HEK293 (cell line): ENCODE measurements around the gene NUDT8.

Experiments used
- CTCF ChIA-PET: fragments of 350-600 bp; formaldehyde crosslinking; extraction: SDS; loops from one replicate; lab custom pipeline; 2021; ENCODE audit warnings: antibody characterized with exemption; lab: Yijun Ruan, JAX
- POLR2A ChIA-PET: fragments of 300-600 bp; formaldehyde crosslinking; extraction: SDS; loops from one replicate; lab custom pipeline; 2020; ENCODE audit warnings: antibody characterized with exemption, inconsistent platforms; lab: Yijun Ruan, JAX
- H3K27ac ChIP-seq: fragments of 200-500 bp; sonication (Bioruptor generic); 2 replicates; pipeline ENCODE4 v1.5.1; 2014; ENCODE audit warnings: low read depth, low read length, control low read depth, inconsistent platforms; ENCODE audit errors: extremely low read depth
- H3K36me3 ChIP-seq, 2 experiments: fragments of 200-500 bp in 1 of 2; sonication (Bioruptor generic) in 1 of 2; 1 replicate in 1 of 2; 2 replicates in 1 of 2; pipeline ENCODE4 v1.5.1; 2014 to 2017; ENCODE audit warnings: inconsistent platforms in 2 of 2, low read length in 2 of 2; ENCODE audit not compliant: control insufficient read depth in 2 of 2, insufficient read depth in 1 of 2
- H3K4me1 ChIP-seq: fragments of 200-500 bp; sonication (Bioruptor generic); 2 replicates; pipeline ENCODE4 v1.5.1; 2014; ENCODE audit warnings: mild to moderate bottlenecking, low read length, inconsistent platforms; ENCODE audit not compliant: control insufficient read depth, insufficient read depth
- H3K4me3 ChIP-seq: 2 replicates; pipeline ENCODE4 v1.5.1; 2011; ENCODE audit warnings: low read depth, mild to moderate bottlenecking, control low read depth, low read length, moderate library complexity
- H3K9me3 ChIP-seq: fragments of 200-500 bp; sonication (Bioruptor generic); 2 replicates; pipeline ENCODE4 v1.5.1; 2014; ENCODE audit warnings: low read depth, low read length, inconsistent platforms; ENCODE audit not compliant: control insufficient read depth, insufficient read depth
- CTCF ChIP-seq: fragments of 450-650 bp; formaldehyde crosslinking; IDR thresholded peaks from 2 replicates; pipeline ENCODE4 v1.5.1; 2016; ENCODE audit warnings: missing biosample characterization, missing genetic modification characterization
- HOXC10 ChIP-seq: sonication (generic); formaldehyde crosslinking; IDR thresholded peaks from 2 replicates; pipeline ENCODE4 v1.8.1; 2023; ENCODE audit warnings: mild to moderate bottlenecking, missing genetic modification reagents
- KLF17 ChIP-seq: fragments of 450-650 bp; formaldehyde crosslinking; IDR thresholded peaks from 2 replicates; pipeline ENCODE4 v1.5.1; 2016; ENCODE audit warnings: missing biosample characterization, missing genetic modification characterization
- MZF1 ChIP-seq: fragments of 450-650 bp; formaldehyde crosslinking; IDR thresholded peaks from 2 replicates; pipeline ENCODE4 v1.5.1; 2017; ENCODE audit warnings: missing biosample characterization, missing genetic modification characterization, borderline replicate concordance
- ZBTB21 ChIP-seq: fragments of 450-650 bp; formaldehyde crosslinking; IDR thresholded peaks from 2 replicates; pipeline ENCODE4 v1.5.1; 2017; ENCODE audit warnings: missing biosample characterization, missing genetic modification characterization
- ZNF112 ChIP-seq: fragments of 450-650 bp; formaldehyde crosslinking; IDR thresholded peaks from 2 replicates; pipeline ENCODE4 v1.5.0; 2017; ENCODE audit warnings: missing biosample characterization, missing genetic modification characterization
- ZNF114 ChIP-seq: fragments of 450-650 bp; formaldehyde crosslinking; IDR thresholded peaks from 2 replicates; pipeline ENCODE4 v1.5.0; 2017; ENCODE audit warnings: missing biosample characterization, missing genetic modification characterization
- ZNF148 ChIP-seq: fragments of 450-650 bp; formaldehyde crosslinking; IDR thresholded peaks from 2 replicates; pipeline ENCODE4 v1.5.0; 2017; ENCODE audit warnings: missing biosample characterization, missing genetic modification characterization, borderline replicate concordance
- ZNF239 ChIP-seq: fragments of 450-650 bp; formaldehyde crosslinking; IDR thresholded peaks from 2 replicates; pipeline ENCODE4 v1.5.1; 2016; ENCODE audit warnings: missing biosample characterization, missing genetic modification characterization
- ZNF274 ChIP-seq, 2 experiments: fragments of 200-500 bp in 1 of 2; fragments of 450-650 bp in 1 of 2; sonication (Bioruptor generic) in 1 of 2; formaldehyde crosslinking in 1 of 2; IDR thresholded peaks; 2 replicates each; pipeline versions ENCODE4 v1.5.1 to v1.6.1; 2014 to 2016; ENCODE audit warnings: borderline replicate concordance in 1 of 2, inconsistent platforms in 1 of 2, low read length in 1 of 2, missing biosample characterization in 1 of 2, missing genetic modification characterization in 1 of 2
- ZNF341 ChIP-seq: fragments of 450-650 bp; formaldehyde crosslinking; IDR thresholded peaks from 2 replicates; pipeline ENCODE4; 2016; ENCODE audit warnings: low read depth, missing biosample characterization, missing genetic modification characterization
- ZNF354C ChIP-seq: fragments of 450-650 bp; formaldehyde crosslinking; IDR thresholded peaks from 2 replicates; pipeline ENCODE4 v1.5.1; 2016; ENCODE audit warnings: missing biosample characterization, missing genetic modification characterization, low read depth, borderline replicate concordance
- ZNF394 ChIP-seq: fragments of 450-650 bp; formaldehyde crosslinking; IDR thresholded peaks from 2 replicates; pipeline ENCODE4 v1.5.1; 2016; ENCODE audit warnings: missing biosample characterization, missing genetic modification characterization, mild to moderate bottlenecking, moderate library complexity, borderline replicate concordance
- ZNF449 ChIP-seq: fragments of 450-650 bp; formaldehyde crosslinking; IDR thresholded peaks from 2 replicates; pipeline ENCODE4 v1.5.1; 2017; ENCODE audit warnings: missing biosample characterization, mild to moderate bottlenecking, missing genetic modification characterization, moderate library complexity
- ZNF48 ChIP-seq: fragments of 450-650 bp; formaldehyde crosslinking; IDR thresholded peaks from 2 replicates; pipeline ENCODE4 v1.5.1; 2016; ENCODE audit warnings: missing biosample characterization, missing genetic modification characterization
- ZNF501 ChIP-seq: fragments of 450-650 bp; formaldehyde crosslinking; IDR thresholded peaks from 2 replicates; pipeline ENCODE4 v1.5.1; 2016; ENCODE audit warnings: missing biosample characterization, missing genetic modification characterization
- ZNF544 ChIP-seq: fragments of 450-650 bp; formaldehyde crosslinking; IDR thresholded peaks from 2 replicates; pipeline ENCODE4 v1.5.0; 2017; ENCODE audit warnings: missing biosample characterization, missing genetic modification characterization

Gene NUDT8

GRCh38 chr11:67627812-67628624 lies 1.7 kb downstream of the NUDT8 start:
- CTCF ChIA-PET: interaction anchor here (0.6 to 4.9 kb wide), 10 partner anchors 8 to 74 kb away, joined by 3 to 53 read pairs (median 4); no protein-coding TSS in a partner anchor
- POLR2A ChIA-PET: no interaction called here
- Histone ChIP-seq H3K4me3 (no peak overlapping the region), H3K27ac (no peak overlapping the region), H3K9me3 (no peaks in the 10 kb centered on the region), H3K36me3 (no peaks in the 10 kb centered on the region), H3K4me1 (no peaks in the 10 kb centered on the region)
- TF ChIP-seq ZNF341: no peak; the same call in 1 of the 2 replicates
- TF ChIP-seq ZNF544 (tag by site-specific recombination): no peak
- no peak for TF ChIP-seq ZNF239 (tag by site-specific recombination)
- TF ChIP-seq ZBTB21: no peak
- no peak for TF ChIP-seq ZNF48 (tag by site-specific recombination)
- no peak for TF ChIP-seq ZNF394 (tag by site-specific recombination)
- TF ChIP-seq ZNF114 (tag by site-specific recombination): no peak
- no peak for TF ChIP-seq ZNF274 (IDR thresholded peaks at IDR 0.05; ENCODE audit: low read length)
- no peak for TF ChIP-seq ZNF274 (tag by site-specific recombination; IDR thresholded peaks at IDR 0.05; ENCODE audit: borderline replicate concordance)
- no peak for TF ChIP-seq ZNF449 (tag by site-specific recombination)
- no peak for TF ChIP-seq HOXC10 (CRISPR knock-in tag)
- TF ChIP-seq ZNF354C (tag by site-specific recombination): no peak
- no peak for TF ChIP-seq ZNF148 (tag by site-specific recombination)
- TF ChIP-seq MZF1 (tag by site-specific recombination): no peak
- no peak for TF ChIP-seq ZNF112

- Histone ChIP-seq H3K9me3 (no peaks in the 10 kb centered on the region), H3K4me1 (no peaks in the 10 kb centered on the region), H3K36me3 (no peaks in the 10 kb centered on the region), H3K4me3 (no peak overlapping the region), H3K27ac (no peak overlapping the region)
- no peak for TF ChIP-seq KLF17
- TF ChIP-seq ZNF501: no peak
- TF ChIP-seq CTCF (tag by site-specific recombination): no peak
- ChIA-PET CTCF (interaction anchor here (0.6 to 4.9 kb wide), 4 partner anchors 12 to 74 kb away, joined by 3 to 53 read pairs (median 4); no protein-coding TSS in a partner anchor), POLR2A (no interaction called here)
Observed at GRCh38 chr11:67627441-67627811, 2.3 kb downstream of the NUDT8 start.
